ENCODE measurements around the gene EID1. TPM values are rescaled to one million over a fixed set of nuclear protein-coding genes. Genes with fewer than 3 reads are reported as not detected.

Gene EID1
- total RNA-seq, 1 experiment from 2014 or later = 104 TPM

GRCh38 chr15:48871542-48871941 lies 6.4 kb upstream of the EID1 start:
- H3K36me3 Mint-ChIP-seq = no peaks in the 10 kb centered on the region
- CTCF ChIA-PET = interaction anchor here (1.3 kb wide), 2 partner anchors 9 to 104 kb away, joined by 3 to 6 read pairs; no protein-coding TSS in a partner anchor
- peaks cover 12% of the 10 kb centered on the region for H3K27me3 Mint-ChIP-seq (ENCODE audit: low read depth)
- TF ChIP-seq FOXP1 (CRISPR knock-in tag; IDR thresholded peaks at IDR 0.05; ENCODE audit: borderline replicate concordance) (no peak), AFF4 (CRISPR knock-in tag; IDR thresholded peaks at IDR 0.05; ENCODE audit: borderline replicate concordance) (no peak), AR (CRISPR knock-in tag; IDR thresholded peaks at IDR 0.05) (no peak), ZNF416 (CRISPR knock-in tag; IDR thresholded peaks at IDR 0.05) (no peak), ZSCAN18 (CRISPR knock-in tag; IDR thresholded peaks at IDR 0.05) (no peak)
- H3K27ac Mint-ChIP-seq = no peak overlapping the region
- POLR2A ChIA-PET = no interaction called here
- ATAC-seq = no peak
- no peaks in the 10 kb centered on the region for H3K4me1 Mint-ChIP-seq
- H3K9me3 Mint-ChIP-seq = no peaks in the 10 kb centered on the region
- no peak overlapping the region for H3K4me3 Mint-ChIP-seq
- DNase-seq (ENCODE audit: low spot score) = no peak

GRCh38 chr15:48872632-48873031 lies 5.3 kb upstream of the EID1 start:
- POLR2A ChIA-PET = no interaction called here
- no peak for DNase-seq (ENCODE audit: low spot score)

More at GRCh38 chr15:48872632-48873031, 5.3 kb upstream of the EID1 start:
- no peak for ATAC-seq
- no peaks in the 10 kb centered on the region for H3K9me3 Mint-ChIP-seq
- H3K27ac Mint-ChIP-seq = no peak overlapping the region
- peaks cover 17% of the 10 kb centered on the region for H3K27me3 Mint-ChIP-seq (ENCODE audit: low read depth)
- no peak for TF ChIP-seq FOXP1 (CRISPR knock-in tag; IDR thresholded peaks at IDR 0.05; ENCODE audit: borderline replicate concordance)
- TF ChIP-seq ZNF423 (CRISPR knock-in tag; IDR thresholded peaks at IDR 0.05) = no peak
- no peak for TF ChIP-seq MXD4 (CRISPR knock-in tag; IDR thresholded peaks at IDR 0.05; ENCODE audit: borderline replicate concordance)
- no peak for TF ChIP-seq HMGA2 (CRISPR knock-in tag; IDR thresholded peaks at IDR 0.05)
- no peak for TF ChIP-seq E2F1 (CRISPR knock-in tag; IDR thresholded peaks at IDR 0.05)
- TF ChIP-seq TCF7 (CRISPR knock-in tag; IDR thresholded peaks at IDR 0.05; ENCODE audit: low read depth) = no peak
- TF ChIP-seq MYBL2 (CRISPR knock-in tag; IDR thresholded peaks at IDR 0.05) = no peak
- no peak for TF ChIP-seq PREB (CRISPR knock-in tag; IDR thresholded peaks at IDR 0.05; ENCODE audit: borderline replicate concordance)
- TF ChIP-seq ATF2 (CRISPR knock-in tag; IDR thresholded peaks at IDR 0.05; ENCODE audit: borderline replicate concordance, low read depth) = no peak
- no peak for TF ChIP-seq GTF2I (CRISPR knock-in tag; conservative IDR thresholded peaks at IDR 0.05)
- TF ChIP-seq NFYB (CRISPR knock-in tag; conservative IDR thresholded peaks at IDR 0.05; ENCODE audit: low read depth) = no peak
- TF ChIP-seq ZNF232 (CRISPR knock-in tag; IDR thresholded peaks at IDR 0.05) = no peak
- no peak for TF ChIP-seq SMAD4 (CRISPR knock-in tag; IDR thresholded peaks at IDR 0.05)
- no peak for TF ChIP-seq CREM (CRISPR knock-in tag; IDR thresholded peaks at IDR 0.05)
- TF ChIP-seq RORB (CRISPR knock-in tag; IDR thresholded peaks at IDR 0.05) = no peak
- no peak for TF ChIP-seq JUN (CRISPR knock-in tag; IDR thresholded peaks at IDR 0.05)
- TF ChIP-seq ZNF281 (CRISPR knock-in tag; IDR thresholded peaks at IDR 0.05) = no peak
- no peaks in the 10 kb centered on the region for H3K36me3 Mint-ChIP-seq
- CTCF ChIA-PET = interaction anchor here (1.3 to 1.4 kb wide), 3 partner anchors 10 to 103 kb away, joined by 3 to 6 read pairs (median 4); no protein-coding TSS in a partner anchor
- H3K4me1 Mint-ChIP-seq = peaks cover 2% of the 10 kb centered on the region
- H3K4me3 Mint-ChIP-seq = no peak overlapping the region

All from WTC11 (cell line).